Fibroblast of lung (primary cell): Measurements from ENCODE around the gene PRKAG2.
"Not testable (repeated sequence)": the region's sequence is repeated elsewhere in the genome, so short reads cannot be mapped to it uniquely, and the experiment has no call there.

Experiments used
- EZH2 ChIP-seq: IDR thresholded peaks from 2 replicates; pipeline ENCODE4 v1.5.1; 2012; ENCODE audit warnings: low read length, control low read depth, mild to moderate bottlenecking; ENCODE audit errors: missing control alignments
- TF ChIP-seq, protein P1 (sequence below), 2 donors: IDR thresholded peaks in 1 of 2; conservative IDR thresholded peaks in 1 of 2; 1 replicate in 1 of 2; 2 replicates in 1 of 2; pipeline ENCODE4 v1.5.1; 2011 to 2012; ENCODE audit warnings: low read length in 2 of 2, control low read depth in 1 of 2, inconsistent platforms in 1 of 2, low read depth in 1 of 2, mild to moderate bottlenecking in 1 of 2

DNA sequence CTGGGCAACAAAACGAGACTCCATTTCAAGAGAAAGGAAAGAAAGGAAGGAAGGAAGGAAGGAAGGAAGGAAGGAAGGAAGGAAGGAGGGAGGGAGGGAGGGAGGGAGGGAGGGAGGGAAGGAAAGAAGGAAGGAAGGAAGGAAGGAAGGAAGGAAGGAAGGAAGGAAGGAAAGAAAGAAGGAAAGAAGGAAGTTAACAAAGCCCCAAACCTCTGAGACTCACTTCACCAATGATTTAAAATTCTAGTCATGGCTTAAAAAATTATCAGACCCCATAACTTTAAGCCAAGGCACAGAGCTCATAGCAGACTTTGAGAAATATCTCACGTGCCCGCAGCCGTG lies 94.7 kb downstream of the PRKAG2 start:
- TF ChIP-seq, protein P1, sequence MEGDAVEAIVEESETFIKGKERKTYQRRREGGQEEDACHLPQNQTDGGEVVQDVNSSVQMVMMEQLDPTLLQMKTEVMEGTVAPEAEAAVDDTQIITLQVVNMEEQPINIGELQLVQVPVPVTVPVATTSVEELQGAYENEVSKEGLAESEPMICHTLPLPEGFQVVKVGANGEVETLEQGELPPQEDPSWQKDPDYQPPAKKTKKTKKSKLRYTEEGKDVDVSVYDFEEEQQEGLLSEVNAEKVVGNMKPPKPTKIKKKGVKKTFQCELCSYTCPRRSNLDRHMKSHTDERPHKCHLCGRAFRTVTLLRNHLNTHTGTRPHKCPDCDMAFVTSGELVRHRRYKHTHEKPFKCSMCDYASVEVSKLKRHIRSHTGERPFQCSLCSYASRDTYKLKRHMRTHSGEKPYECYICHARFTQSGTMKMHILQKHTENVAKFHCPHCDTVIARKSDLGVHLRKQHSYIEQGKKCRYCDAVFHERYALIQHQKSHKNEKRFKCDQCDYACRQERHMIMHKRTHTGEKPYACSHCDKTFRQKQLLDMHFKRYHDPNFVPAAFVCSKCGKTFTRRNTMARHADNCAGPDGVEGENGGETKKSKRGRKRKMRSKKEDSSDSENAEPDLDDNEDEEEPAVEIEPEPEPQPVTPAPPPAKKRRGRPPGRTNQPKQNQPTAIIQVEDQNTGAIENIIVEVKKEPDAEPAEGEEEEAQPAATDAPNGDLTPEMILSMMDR (conservative IDR thresholded peaks at IDR 0.05 in 1 of 2, IDR thresholded peaks at IDR 0.05 in 1 of 2; ENCODE audit: low read depth in 1 of 2, low read length in 2 of 2): not testable (repeated sequence)
- not testable (repeated sequence) for TF ChIP-seq EZH2
